IMR-90 (cell line): ENCODE results near the gene RANBP3. TPM values are rescaled to one million over a fixed set of nuclear protein-coding genes. Genes with fewer than 3 reads are reported as not detected.

Experiments used
- ATAC-seq: fragments of 200-7000 bp; cut with Tn5 transposase; 2 replicates; pipeline ENCODE4 v1.9.1; 2020; ENCODE audit warnings: low read depth, mild to moderate bottlenecking, moderate library complexity
- BruUV-seq: library from RNA; stranded (reverse); fragments of 400-500 nt; replicated peaks from 2 replicates; lab custom pipeline; 2021; lab: Mats Ljungman, UMichigan
- CTCF ChIA-PET: fragments of 300-600 bp; formaldehyde crosslinking; extraction: SDS; loops from one replicate; lab custom pipeline; 2021; ENCODE audit warnings: antibody characterized with exemption; lab: Yijun Ruan, JAX
- POLR2A ChIA-PET: fragments of 300-600 bp; sonication (Branson Sonifier 250); formaldehyde crosslinking; loops from one replicate; lab custom pipeline; 2022; ENCODE audit warnings: antibody characterized with exemption; ENCODE audit not compliant: unreplicated experiment; lab: Charles Lee
- DNase-seq: peaks from one replicate; pipeline ENCODE4 v3.0.0; 2013
- H2AFZ ChIP-seq: replicated peaks from 2 replicates; pipeline ENCODE3; 2013; ENCODE audit warnings: low read length, mild to moderate bottlenecking; ENCODE audit not compliant: poor library complexity
- H2AK5ac ChIP-seq: 2 replicates; pipeline ENCODE4 v1.6.1; 2013; ENCODE audit warnings: low read depth, low read length, inconsistent platforms
- H2AK9ac ChIP-seq: replicated peaks from 2 replicates; pipeline ENCODE3; 2013; ENCODE audit warnings: mild to moderate bottlenecking, low read depth, low read length, moderate library complexity; ENCODE audit not compliant: poor library complexity
- H2BK120ac ChIP-seq: 2 replicates; pipeline ENCODE4 v1.6.1; 2013; ENCODE audit warnings: low read depth, low read length, inconsistent platforms
- H2BK15ac ChIP-seq: 3 replicates; pipeline ENCODE4 v1.6.1; 2013; ENCODE audit warnings: low read depth, low read length, inconsistent platforms
- H2BK20ac ChIP-seq: 2 replicates; pipeline ENCODE4 v1.6.1; 2013; ENCODE audit warnings: low read depth, mild to moderate bottlenecking, inconsistent platforms, low read length, moderate library complexity
- H2BK5ac ChIP-seq: 2 replicates; pipeline ENCODE4 v1.6.1; 2013; ENCODE audit warnings: mild to moderate bottlenecking, low read depth, low read length, inconsistent platforms; ENCODE audit not compliant: poor library complexity, severe bottlenecking
- H3K14ac ChIP-seq: replicated peaks from 2 replicates; pipeline ENCODE4 v1.6.1; 2013; ENCODE audit warnings: low read depth, low read length, inconsistent platforms
- H3K18ac ChIP-seq: 2 replicates; pipeline ENCODE4 v1.6.1; 2013; ENCODE audit warnings: low read depth, low read length, control low read depth
- H3K23ac ChIP-seq: 2 replicates; pipeline ENCODE4 v1.6.1; 2013; ENCODE audit warnings: low read depth, low read length, inconsistent platforms
- H3K27ac ChIP-seq: 2 replicates; pipeline ENCODE4 v1.5.1; 2013; ENCODE audit warnings: mild to moderate bottlenecking, control low read depth, low read length; ENCODE audit not compliant: insufficient read depth
- H3K27me3 ChIP-seq: 2 replicates; pipeline ENCODE4 v1.6.1; 2013; ENCODE audit warnings: low read length; ENCODE audit not compliant: control insufficient read depth, insufficient read depth
- H3K36me3 ChIP-seq: 2 replicates; pipeline ENCODE4 v1.6.1; 2013; ENCODE audit warnings: low read length, mixed read lengths; ENCODE audit not compliant: control insufficient read depth, insufficient read depth
- H3K4ac ChIP-seq: 2 replicates; pipeline ENCODE4 v1.6.1; 2013; ENCODE audit warnings: low read depth, low read length, inconsistent platforms
- H3K4me1 ChIP-seq: 2 replicates; pipeline ENCODE4 v1.6.1; 2013; ENCODE audit warnings: low read length, mixed read lengths; ENCODE audit not compliant: control insufficient read depth, insufficient read depth
- H3K4me2 ChIP-seq: 2 replicates; pipeline ENCODE4 v1.6.1; 2013; ENCODE audit warnings: low read depth, mild to moderate bottlenecking, control low read depth, low read length, moderate library complexity
- H3K4me3 ChIP-seq: 2 replicates; pipeline ENCODE4 v1.5.1; 2013; ENCODE audit warnings: low read depth, mild to moderate bottlenecking, control low read depth, low read length, moderate library complexity; ENCODE audit not compliant: insufficient read depth
- H3K56ac ChIP-seq: 2 replicates; pipeline ENCODE4 v1.6.1; 2013; ENCODE audit warnings: low read length, inconsistent platforms; ENCODE audit not compliant: insufficient read depth; ENCODE audit errors: extremely low read depth
- H3K79me1 ChIP-seq, 2 experiments: 2 replicates each; pipeline ENCODE4 v1.6.1; 2013; ENCODE audit warnings: low read length in 2 of 2, inconsistent platforms in 1 of 2, low read depth in 1 of 2
- H3K9ac ChIP-seq: 2 replicates; pipeline ENCODE4 v1.6.1; 2013; ENCODE audit warnings: low read depth, low read length, control low read depth
- H3K9me1 ChIP-seq: 2 replicates; pipeline ENCODE4 v1.6.1; 2013; ENCODE audit warnings: low read length, inconsistent platforms; ENCODE audit not compliant: insufficient read depth
- H3K9me3 ChIP-seq: 2 replicates; pipeline ENCODE4 v1.6.1; 2013; ENCODE audit warnings: low read length; ENCODE audit not compliant: control insufficient read depth, insufficient read depth
- H4K20me1 ChIP-seq: 2 replicates; pipeline ENCODE4 v1.6.1; 2013; ENCODE audit warnings: low read length, inconsistent platforms; ENCODE audit not compliant: insufficient read depth
- H4K5ac ChIP-seq: 2 replicates; pipeline ENCODE4 v1.6.1; 2013; ENCODE audit warnings: mild to moderate bottlenecking, low read depth, low read length, control low read depth
- H4K8ac ChIP-seq, 2 experiments: 2 replicates each; pipeline ENCODE4 v1.6.1; 2013; ENCODE audit warnings: low read depth in 2 of 2, low read length in 2 of 2, control low read depth in 1 of 2, inconsistent platforms in 1 of 2
- H4K91ac ChIP-seq: 2 replicates; pipeline ENCODE4 v1.6.1; 2013; ENCODE audit warnings: low read depth, low read length, inconsistent platforms; ENCODE audit not compliant: insufficient read depth
- BHLHE40 ChIP-seq: fragments of 150-350 bp; IDR thresholded peaks from 2 replicates; pipeline ENCODE4 v1.6.1; 2016; ENCODE audit warnings: mild to moderate bottlenecking, low read depth, low read length
- CEBPB ChIP-seq: IDR thresholded peaks from 2 replicates; pipeline ENCODE4 v1.6.1; 2012; ENCODE audit warnings: low read depth, low read length, improper control_type of control experiment
- FOS ChIP-seq: fragments of 150-350 bp; IDR thresholded peaks from 2 replicates; pipeline ENCODE4 v1.6.1; 2016; ENCODE audit warnings: low read depth, low read length
- MAFK ChIP-seq: IDR thresholded peaks from 2 replicates; pipeline ENCODE4 v1.6.1; 2012; ENCODE audit warnings: low read depth, low read length, improper control_type of control experiment
- SMC3 ChIP-seq: fragments of 150-350 bp; IDR thresholded peaks from 2 replicates; pipeline ENCODE4 v1.6.1; 2016; ENCODE audit warnings: low read depth, mild to moderate bottlenecking, antibody characterized with exemption, low read length, moderate library complexity
- USF2 ChIP-seq: fragments of 150-350 bp; IDR thresholded peaks from 2 replicates; pipeline ENCODE4 v1.6.1; 2017; ENCODE audit warnings: mild to moderate bottlenecking, antibody characterized with exemption, low read length, low read depth
- WGBS, 2 experiments: methylation state at CpG; one replicate each; pipeline versions ENCODE4 v1.1.5 to v1.1.7; 2013; ENCODE audit warnings: missing lambda C conversion rate in 2 of 2; ENCODE audit not compliant: insufficient read length in 1 of 2; ENCODE audit errors: extremely low coverage in 2 of 2; 5-methylcytosine and 5-hydroxymethylcytosine counted together
- dilution Hi-C: fragments of 300-500 bp; cut with HindIII; formaldehyde crosslinking; loops from one replicate; pipeline ENCODE4 v1.14.3; 2018; ENCODE audit warnings: low sequenced_read_pairs; ENCODE audit not compliant: unreplicated experiment
- in situ Hi-C: fragments of 300-500 bp; cut with MboI; formaldehyde crosslinking; loops from 3 replicates; pipeline ENCODE4 v1.14.3; 2019; ENCODE audit warnings: low sequenced_read_pairs, inconsistent platforms, mixed read lengths
- intact Hi-C: fragments of 100-400 bp; cut with micrococcal nuclease; formaldehyde crosslinking; loops from 2 replicates; pipeline ENCODE4 v1.10.0; 2022
- polyA plus RNA-seq, 3 experiments: library from polyadenylated mRNA; depleted of rRNA; stranded (reverse); fragments of >200 nt; gene quantifications; 2 replicates each; pipeline ENCODE4 v1.2.3, GENCODE V29; 2012; ENCODE audit warnings: low replicate concordance in 1 of 3
- total RNA-seq: library from RNA; depleted of rRNA; stranded (reverse); fragments of >200 nt; gene quantifications from 2 replicates; pipeline ENCODE4 v1.2.3, GENCODE V29; 2012

RANBP3 gene
- total and polyA plus RNA-seq, 2 of the 4 experiments (the other 2 are of a cell fraction) = 42.5 to 111 TPM

GRCh38 chr19:5914946-5915781 is 62.8 kb downstream of the RANBP3 start:
- no peak overlapping the region for H3K27ac ChIP-seq
- POLR2A ChIA-PET = no interaction called here
- dilution Hi-C loops = no loop called here

More at GRCh38 chr19:5914946-5915781, 62.8 kb downstream of the RANBP3 start:
- Histone ChIP-seq H2AFZ (no peak overlapping the region), H3K9ac (no peak overlapping the region), H4K8ac (no peak overlapping the region), H2BK120ac (no peak overlapping the region), H3K79me1 (0 out of 4 replicates have a peak, but pooled peaks cover 0 to 4% of the 10 kb centered on the region in 2 experiments), H3K4ac (no peak overlapping the region), H3K4me3 (no peak overlapping the region), H3K4me2 (no peak overlapping the region), H2BK5ac (no peak overlapping the region), H3K4me1 (peaks cover 11% of the 10 kb centered on the region), H3K23ac (no peak overlapping the region), H3K9me1 (no peaks in the 10 kb centered on the region), H3K36me3 (peaks cover 56% of the 10 kb centered on the region), H2AK9ac (no peak overlapping the region), H4K5ac (no peak overlapping the region), H2AK5ac (no peak overlapping the region), H3K56ac (no peak overlapping the region), H3K9me3 (no peaks in the 10 kb centered on the region), H2BK20ac (no peak overlapping the region), H3K14ac (no peak overlapping the region), H3K27me3 (no peaks in the 10 kb centered on the region), H2BK15ac (no peak overlapping the region), H4K20me1 (peaks cover 4% of the 10 kb centered on the region; the same call in 1 of the 2 replicates), H4K91ac (no peak overlapping the region), H3K18ac (no peak overlapping the region)
- BruUV-seq = no TSS peak
- in situ Hi-C loops = no loop called here
- ATAC-seq = no peak
- TF ChIP-seq CEBPB (no peak), MAFK (no peak), SMC3 (no peak), BHLHE40 (no peak), FOS (no peak), USF2 (no peak)
- no peak for DNase-seq
- 93% methylated on average over 31 of the region's 42 CpGs; no CpG with 5 or more reads in 1 of the 2 experiments for WGBS, 2 experiments
- intact Hi-C loops = no loop called here
- CTCF ChIA-PET = no interaction called here
